Ishikawa (cell line): Measurements from ENCODE around the gene FZR1.

Experiments used
- CEBPB ChIP-seq: IDR thresholded peaks from 2 replicates; pipeline ENCODE4 v1.6.1; 2012
- CREB1 ChIP-seq: IDR thresholded peaks from 2 replicates; pipeline ENCODE4 v1.6.1; 2012; ENCODE audit warnings: low read depth
- EGR1 ChIP-seq: IDR thresholded peaks from 2 replicates; pipeline ENCODE4 v1.6.1; 2012
- EP300 ChIP-seq: IDR thresholded peaks from 2 replicates; pipeline ENCODE4 v1.6.1; 2012; ENCODE audit warnings: borderline replicate concordance
- FOXM1 ChIP-seq: IDR thresholded peaks from 2 replicates; pipeline ENCODE4 v1.6.1; 2012; ENCODE audit warnings: low read depth, borderline replicate concordance
- MAX ChIP-seq: IDR thresholded peaks from 2 replicates; pipeline ENCODE4 v1.6.1; 2012
- NFIC ChIP-seq: IDR thresholded peaks from 2 replicates; pipeline ENCODE4 v1.6.1; 2012
- RAD21 ChIP-seq: IDR thresholded peaks from 2 replicates; pipeline ENCODE4 v1.6.1; 2012; ENCODE audit warnings: low read depth
- TAF1 ChIP-seq: IDR thresholded peaks from 2 replicates; pipeline ENCODE4 v1.6.1; 2012; ENCODE audit warnings: low read depth, mild to moderate bottlenecking
- TCF12 ChIP-seq: IDR thresholded peaks from 2 replicates; pipeline ENCODE4 v1.6.1; 2012; ENCODE audit warnings: low read depth
- TEAD4 ChIP-seq: IDR thresholded peaks from 2 replicates; pipeline ENCODE4 v1.6.1; 2012
- USF1 ChIP-seq: IDR thresholded peaks from 2 replicates; pipeline ENCODE4 v1.6.1; 2012
- YY1 ChIP-seq: IDR thresholded peaks from 2 replicates; pipeline ENCODE4 v1.6.1; 2012; ENCODE audit warnings: low read depth
- ZBTB7A ChIP-seq: IDR thresholded peaks from 2 replicates; pipeline ENCODE4 v1.6.1; 2012; ENCODE audit warnings: low read depth
- TF ChIP-seq, protein P1 (sequence below): IDR thresholded peaks from 2 replicates; pipeline ENCODE4 v1.6.1; 2012; ENCODE audit warnings: low read depth, mild to moderate bottlenecking

Gene FZR1

GRCh38 chr19:3492131-3492839 lies 13.8 kb upstream of the FZR1 start:
- TF ChIP-seq CREB1, result no peak
- TF ChIP-seq ZBTB7A, result peak; percentile 30; the same call in 1 of the 2 replicates

- TF ChIP-seq FOXM1, result no peak
- TF ChIP-seq CREB1, result no peak
- TF ChIP-seq, protein P1, sequence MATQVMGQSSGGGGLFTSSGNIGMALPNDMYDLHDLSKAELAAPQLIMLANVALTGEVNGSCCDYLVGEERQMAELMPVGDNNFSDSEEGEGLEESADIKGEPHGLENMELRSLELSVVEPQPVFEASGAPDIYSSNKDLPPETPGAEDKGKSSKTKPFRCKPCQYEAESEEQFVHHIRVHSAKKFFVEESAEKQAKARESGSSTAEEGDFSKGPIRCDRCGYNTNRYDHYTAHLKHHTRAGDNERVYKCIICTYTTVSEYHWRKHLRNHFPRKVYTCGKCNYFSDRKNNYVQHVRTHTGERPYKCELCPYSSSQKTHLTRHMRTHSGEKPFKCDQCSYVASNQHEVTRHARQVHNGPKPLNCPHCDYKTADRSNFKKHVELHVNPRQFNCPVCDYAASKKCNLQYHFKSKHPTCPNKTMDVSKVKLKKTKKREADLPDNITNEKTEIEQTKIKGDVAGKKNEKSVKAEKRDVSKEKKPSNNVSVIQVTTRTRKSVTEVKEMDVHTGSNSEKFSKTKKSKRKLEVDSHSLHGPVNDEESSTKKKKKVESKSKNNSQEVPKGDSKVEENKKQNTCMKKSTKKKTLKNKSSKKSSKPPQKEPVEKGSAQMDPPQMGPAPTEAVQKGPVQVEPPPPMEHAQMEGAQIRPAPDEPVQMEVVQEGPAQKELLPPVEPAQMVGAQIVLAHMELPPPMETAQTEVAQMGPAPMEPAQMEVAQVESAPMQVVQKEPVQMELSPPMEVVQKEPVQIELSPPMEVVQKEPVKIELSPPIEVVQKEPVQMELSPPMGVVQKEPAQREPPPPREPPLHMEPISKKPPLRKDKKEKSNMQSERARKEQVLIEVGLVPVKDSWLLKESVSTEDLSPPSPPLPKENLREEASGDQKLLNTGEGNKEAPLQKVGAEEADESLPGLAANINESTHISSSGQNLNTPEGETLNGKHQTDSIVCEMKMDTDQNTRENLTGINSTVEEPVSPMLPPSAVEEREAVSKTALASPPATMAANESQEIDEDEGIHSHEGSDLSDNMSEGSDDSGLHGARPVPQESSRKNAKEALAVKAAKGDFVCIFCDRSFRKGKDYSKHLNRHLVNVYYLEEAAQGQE, result no peak
- TF ChIP-seq TAF1, result no peak
- TF ChIP-seq YY1, result no peak
- TF ChIP-seq TCF12, result no peak
- no peak for TF ChIP-seq EP300
- no peak for TF ChIP-seq CEBPB
- no peak for TF ChIP-seq MAX
- no peak for TF ChIP-seq EGR1
- no peak for TF ChIP-seq USF1
These were observed 13.2 kb upstream of the FZR1 start for GRCh38 chr19:3492919-3493318.

DNA sequence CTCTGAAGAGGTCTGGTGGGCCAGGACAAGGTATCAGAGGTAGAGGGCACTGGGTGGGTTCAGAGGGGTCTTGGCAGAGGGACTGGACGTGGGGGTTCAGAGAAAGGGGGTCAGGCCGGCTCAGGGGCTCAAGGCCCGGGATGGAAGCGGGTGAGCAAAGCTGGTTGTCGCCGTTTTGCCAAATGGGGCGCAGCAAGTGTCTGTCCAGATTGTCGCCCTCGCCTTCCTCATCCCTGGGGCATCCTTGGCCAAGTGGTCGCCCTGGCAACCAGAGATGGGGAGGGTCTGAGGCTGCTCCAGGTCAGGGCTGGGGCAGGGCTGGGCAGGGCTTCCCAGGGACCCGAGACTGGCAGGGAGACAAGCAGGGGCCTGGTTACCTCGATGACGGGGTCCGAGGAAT lies 12.5 kb upstream of the FZR1 start:
- no peak for TF ChIP-seq FOXM1
- no peak for TF ChIP-seq USF1
- TF ChIP-seq RAD21, result no peak
- no peak for TF ChIP-seq EGR1
- no peak for TF ChIP-seq CREB1
- no peak for TF ChIP-seq NFIC
- TF ChIP-seq TEAD4, result no peak
- no peak for TF ChIP-seq TCF12
- no peak for TF ChIP-seq ZBTB7A
- TF ChIP-seq CEBPB, result no peak
- TF ChIP-seq EP300, result no peak

GRCh38 chr19:3494051-3494450 lies 12.1 kb upstream of the FZR1 start:
- TF ChIP-seq EGR1 (no peak), RAD21 (no peak), EP300 (no peak), MAX (no peak), CEBPB (no peak), TAF1 (no peak), TCF12 (no peak), YY1 (no peak), USF1 (no peak), CREB1 (no peak), ZBTB7A (no peak), FOXM1 (no peak), TEAD4 (no peak)
- TF ChIP-seq, protein P1, result no peak

- no peak for TF ChIP-seq EGR1
- no peak for TF ChIP-seq RAD21
- TF ChIP-seq TEAD4, result no peak
- TF ChIP-seq ZBTB7A, result no peak
- TF ChIP-seq, protein P1, result no peak
- TF ChIP-seq USF1, result no peak
- no peak for TF ChIP-seq CEBPB
- no peak for TF ChIP-seq EP300
These were observed 11.6 kb upstream of the FZR1 start for GRCh38 chr19:3494559-3494958.
